HG02852 (cell line): Measurements from ENCODE around the gene RHBDL3.
"Not testable (repeated sequence)": the region's sequence is repeated elsewhere in the genome, so short reads cannot be mapped to it uniquely, and the experiment has no call there.

Experiments used
- ATAC-seq: cut with Tn5 transposase; IDR thresholded peaks from one replicate; pipeline ENCODE4 v1.9.1; 2021; ENCODE audit warnings: mild to moderate bottlenecking, moderate library complexity; ENCODE audit not compliant: unreplicated experiment

Gene RHBDL3

GRCh38 chr17:32265192-32265923 lies at the start of gene RHBDL3:
TSS of gene RHBDL3 (plus strand) at chr17:32265832. CDS start at chr17:32266190, 358 bp downstream.
- no peak for ATAC-seq

- no peak for ATAC-seq
These were observed 43.0 kb upstream of the RHBDL3 start for GRCh38 chr17:32222621-32223020.

- no peak for ATAC-seq
These were observed 41.9 kb upstream of the RHBDL3 start for GRCh38 chr17:32223703-32224102.

GRCh38 chr17:32226886-32227285 lies 38.7 kb upstream of the RHBDL3 start:
- no peak for ATAC-seq

- no peak for ATAC-seq
These were observed 37.7 kb upstream of the RHBDL3 start for GRCh38 chr17:32227910-32228309.

- ATAC-seq: no peak
These were observed 30.0 kb upstream of the RHBDL3 start for GRCh38 chr17:32235588-32235987.

- no peak for ATAC-seq
These were observed 26.2 kb upstream of the RHBDL3 start for GRCh38 chr17:32239456-32239855.

- no peak for ATAC-seq
These were observed 24.9 kb upstream of the RHBDL3 start for GRCh38 chr17:32240750-32241149.

GRCh38 chr17:32241640-32242039 lies 24.0 kb upstream of the RHBDL3 start:
- no peak for ATAC-seq

GRCh38 chr17:32249475-32249874 lies 16.2 kb upstream of the RHBDL3 start:
- no peak for ATAC-seq

- no peak for ATAC-seq
These were observed 12.5 kb upstream of the RHBDL3 start for GRCh38 chr17:32253117-32253611.

- ATAC-seq: no peak
These were observed 9.5 kb upstream of the RHBDL3 start for GRCh38 chr17:32256012-32256700.

- no peak for ATAC-seq
These were observed 9.0 kb upstream of the RHBDL3 start for GRCh38 chr17:32256701-32257019.

- no peak for ATAC-seq
These were observed 7.1 kb upstream of the RHBDL3 start for GRCh38 chr17:32258383-32259140.

GRCh38 chr17:32259586-32259985 lies 6.0 kb upstream of the RHBDL3 start:
- ATAC-seq: no peak

GRCh38 chr17:32261417-32261736 lies 4.3 kb upstream of the RHBDL3 start:
- no peak for ATAC-seq

- no peak for ATAC-seq
These were observed 3.6 kb upstream of the RHBDL3 start for GRCh38 chr17:32261936-32262510.

GRCh38 chr17:32263515-32263914 lies 2.1 kb upstream of the RHBDL3 start:
- ATAC-seq: not testable (repeated sequence)

GRCh38 chr17:32264140-32264799 lies 1.4 kb upstream of the RHBDL3 start:
- no peak for ATAC-seq

GRCh38 chr17:32264823-32265191 lies 825 bp upstream of the RHBDL3 start:
- no peak for ATAC-seq

- ATAC-seq: no peak
These were observed 388 bp downstream of the RHBDL3 start for GRCh38 chr17:32266051-32266388.
